ENCODE data around the gene HNRNPUL2. TPM values are rescaled to one million over a fixed set of nuclear protein-coding genes. Genes with fewer than 3 reads are reported as not detected.
A peak's percentile ranks its signal among the peaks of the same experiment; 100 is the strongest.

The HNRNPUL2 gene
- total and polyA plus RNA-seq, 10 of the 15 experiments (the other 5 are each of a cell fraction or from before 2014, with no cell fraction given), result 1.6 to 72.2 (median 14.9) TPM

DNA sequence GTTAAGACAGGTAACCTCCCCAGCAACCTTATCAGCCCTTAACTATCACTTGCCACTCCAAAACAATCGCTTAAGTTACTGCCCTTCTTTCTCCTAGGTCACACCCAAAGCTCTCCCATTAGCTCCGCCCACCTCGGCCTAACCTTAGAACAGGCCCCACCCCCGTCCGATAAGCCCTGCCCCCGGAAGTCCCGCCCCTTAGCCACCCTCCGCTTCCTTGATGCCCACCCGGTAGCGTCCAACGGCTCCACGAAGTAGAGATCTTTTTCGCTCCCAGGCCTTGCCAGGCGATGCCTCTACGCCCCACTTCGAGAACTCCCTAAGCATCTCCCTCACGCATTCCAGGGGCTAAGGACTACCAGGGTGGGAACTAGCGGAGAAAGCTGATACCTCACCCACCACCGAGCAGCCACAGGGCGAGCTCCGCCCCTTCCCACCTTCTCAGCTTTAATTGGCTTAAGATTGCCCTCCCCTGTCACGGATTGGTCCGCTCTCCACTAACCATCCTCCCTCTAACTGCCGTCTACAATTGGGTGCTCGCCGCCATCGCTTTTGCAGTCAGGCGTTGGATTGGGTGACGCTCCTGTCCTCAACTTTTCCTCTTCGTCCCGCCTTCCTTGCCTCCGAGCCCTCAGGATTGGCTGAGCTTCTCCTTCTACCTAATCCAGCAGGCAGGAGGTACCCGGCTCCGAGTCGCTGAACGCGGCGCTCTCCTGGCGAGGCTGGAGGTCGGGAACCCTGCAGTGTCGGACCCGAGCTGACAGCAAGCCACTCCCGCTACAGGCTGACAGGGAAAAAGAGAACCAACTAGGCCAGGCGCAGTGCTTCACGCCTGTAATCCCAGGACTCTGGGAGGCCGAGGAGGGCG lies 26.7 kb upstream of the HNRNPUL2 start, which contains the start of gene ZBTB3 (continued):
- TF ChIP-seq CBFB (IDR thresholded peaks at IDR 0.05; ENCODE audit: low read depth), result peak; percentile 51; the same call in 1 of the 2 replicates
- TF ChIP-seq, protein P1, sequence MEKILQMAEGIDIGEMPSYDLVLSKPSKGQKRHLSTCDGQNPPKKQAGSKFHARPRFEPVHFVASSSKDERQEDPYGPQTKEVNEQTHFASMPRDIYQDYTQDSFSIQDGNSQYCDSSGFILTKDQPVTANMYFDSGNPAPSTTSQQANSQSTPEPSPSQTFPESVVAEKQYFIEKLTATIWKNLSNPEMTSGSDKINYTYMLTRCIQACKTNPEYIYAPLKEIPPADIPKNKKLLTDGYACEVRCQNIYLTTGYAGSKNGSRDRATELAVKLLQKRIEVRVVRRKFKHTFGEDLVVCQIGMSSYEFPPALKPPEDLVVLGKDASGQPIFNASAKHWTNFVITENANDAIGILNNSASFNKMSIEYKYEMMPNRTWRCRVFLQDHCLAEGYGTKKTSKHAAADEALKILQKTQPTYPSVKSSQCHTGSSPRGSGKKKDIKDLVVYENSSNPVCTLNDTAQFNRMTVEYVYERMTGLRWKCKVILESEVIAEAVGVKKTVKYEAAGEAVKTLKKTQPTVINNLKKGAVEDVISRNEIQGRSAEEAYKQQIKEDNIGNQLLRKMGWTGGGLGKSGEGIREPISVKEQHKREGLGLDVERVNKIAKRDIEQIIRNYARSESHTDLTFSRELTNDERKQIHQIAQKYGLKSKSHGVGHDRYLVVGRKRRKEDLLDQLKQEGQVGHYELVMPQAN (conservative IDR thresholded peaks at IDR 0.05), result peak; percentile 42; the same call in 1 of the 2 replicates
- no peak for TF ChIP-seq NR2C2 (IDR thresholded peaks at IDR 0.05; ENCODE audit: borderline replicate concordance, control insufficient read depth, insufficient read length, low read depth)
- TF ChIP-seq PML (IDR thresholded peaks at IDR 0.05; ENCODE audit: low read length), result peak; percentile 98
- TF ChIP-seq CREM (IDR thresholded peaks at IDR 0.05; ENCODE audit: low read depth), result peak; percentile 39
- peak; percentile 90 for TF ChIP-seq NBN (IDR thresholded peaks at IDR 0.05)
- peak; percentile 78 for TF ChIP-seq NFYA (IDR thresholded peaks at IDR 0.05; ENCODE audit: borderline replicate concordance, low read depth, low read length)
- TF ChIP-seq RUNX3 (IDR thresholded peaks at IDR 0.05; ENCODE audit: low read length), result peak; percentile 37; the same call in 1 of the 2 replicates
- TF ChIP-seq GABPA (IDR thresholded peaks at IDR 0.05; ENCODE audit: low read depth), result peak; percentile 90
- TF ChIP-seq ZBED1 (IDR thresholded peaks at IDR 0.05; ENCODE audit: borderline replicate concordance), result no peak
- TF ChIP-seq SMARCA5 (IDR thresholded peaks at IDR 0.05), result 0 out of 2 replicates have a peak, but pooled peaks have one; percentile 7
- TF ChIP-seq RELA (IDR thresholded peaks at IDR 0.05; ENCODE audit: borderline replicate concordance, partially characterized antibody), result no peak
- TF ChIP-seq SIX5 (IDR thresholded peaks at IDR 0.05; ENCODE audit: low read depth, low read length, severe bottlenecking), result peak; percentile 8
- TF ChIP-seq FOXM1 (IDR thresholded peaks at IDR 0.05; ENCODE audit: low read depth, low read length), result no peak
- TF ChIP-seq, protein P2, sequence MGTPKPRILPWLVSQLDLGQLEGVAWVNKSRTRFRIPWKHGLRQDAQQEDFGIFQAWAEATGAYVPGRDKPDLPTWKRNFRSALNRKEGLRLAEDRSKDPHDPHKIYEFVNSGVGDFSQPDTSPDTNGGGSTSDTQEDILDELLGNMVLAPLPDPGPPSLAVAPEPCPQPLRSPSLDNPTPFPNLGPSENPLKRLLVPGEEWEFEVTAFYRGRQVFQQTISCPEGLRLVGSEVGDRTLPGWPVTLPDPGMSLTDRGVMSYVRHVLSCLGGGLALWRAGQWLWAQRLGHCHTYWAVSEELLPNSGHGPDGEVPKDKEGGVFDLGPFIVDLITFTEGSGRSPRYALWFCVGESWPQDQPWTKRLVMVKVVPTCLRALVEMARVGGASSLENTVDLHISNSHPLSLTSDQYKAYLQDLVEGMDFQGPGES (IDR thresholded peaks at IDR 0.05), result peak; percentile 95
- TF ChIP-seq, protein P3, sequence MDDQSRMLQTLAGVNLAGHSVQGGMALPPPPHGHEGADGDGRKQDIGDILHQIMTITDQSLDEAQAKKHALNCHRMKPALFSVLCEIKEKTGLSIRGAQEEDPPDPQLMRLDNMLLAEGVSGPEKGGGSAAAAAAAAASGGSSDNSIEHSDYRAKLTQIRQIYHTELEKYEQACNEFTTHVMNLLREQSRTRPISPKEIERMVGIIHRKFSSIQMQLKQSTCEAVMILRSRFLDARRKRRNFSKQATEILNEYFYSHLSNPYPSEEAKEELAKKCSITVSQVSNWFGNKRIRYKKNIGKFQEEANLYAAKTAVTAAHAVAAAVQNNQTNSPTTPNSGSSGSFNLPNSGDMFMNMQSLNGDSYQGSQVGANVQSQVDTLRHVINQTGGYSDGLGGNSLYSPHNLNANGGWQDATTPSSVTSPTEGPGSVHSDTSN (IDR thresholded peaks at IDR 0.05; ENCODE audit: insufficient replicate concordance, low read depth, low read length), result peak; percentile 95
- no peak for TF ChIP-seq KLF5 (IDR thresholded peaks at IDR 0.05; ENCODE audit: partially characterized antibody)
- peak; percentile 99 for TF ChIP-seq SP1 (IDR thresholded peaks at IDR 0.05; ENCODE audit: low read depth, low read length)
- peak; percentile 57 for TF ChIP-seq NR2F1 (conservative IDR thresholded peaks at IDR 0.05)
- peak; percentile 50; the same call in 1 of the 2 replicates for TF ChIP-seq IKZF1 (conservative IDR thresholded peaks at IDR 0.05)
- TF ChIP-seq, protein P4, sequence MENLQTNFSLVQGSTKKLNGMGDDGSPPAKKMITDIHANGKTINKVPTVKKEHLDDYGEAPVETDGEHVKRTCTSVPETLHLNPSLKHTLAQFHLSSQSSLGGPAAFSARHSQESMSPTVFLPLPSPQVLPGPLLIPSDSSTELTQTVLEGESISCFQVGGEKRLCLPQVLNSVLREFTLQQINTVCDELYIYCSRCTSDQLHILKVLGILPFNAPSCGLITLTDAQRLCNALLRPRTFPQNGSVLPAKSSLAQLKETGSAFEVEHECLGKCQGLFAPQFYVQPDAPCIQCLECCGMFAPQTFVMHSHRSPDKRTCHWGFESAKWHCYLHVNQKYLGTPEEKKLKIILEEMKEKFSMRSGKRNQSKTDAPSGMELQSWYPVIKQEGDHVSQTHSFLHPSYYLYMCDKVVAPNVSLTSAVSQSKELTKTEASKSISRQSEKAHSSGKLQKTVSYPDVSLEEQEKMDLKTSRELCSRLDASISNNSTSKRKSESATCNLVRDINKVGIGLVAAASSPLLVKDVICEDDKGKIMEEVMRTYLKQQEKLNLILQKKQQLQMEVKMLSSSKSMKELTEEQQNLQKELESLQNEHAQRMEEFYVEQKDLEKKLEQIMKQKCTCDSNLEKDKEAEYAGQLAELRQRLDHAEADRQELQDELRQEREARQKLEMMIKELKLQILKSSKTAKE (IDR thresholded peaks at IDR 0.05; ENCODE audit: low read depth, poor library complexity, severe bottlenecking), result peak; percentile 39
- TF ChIP-seq, protein P5, sequence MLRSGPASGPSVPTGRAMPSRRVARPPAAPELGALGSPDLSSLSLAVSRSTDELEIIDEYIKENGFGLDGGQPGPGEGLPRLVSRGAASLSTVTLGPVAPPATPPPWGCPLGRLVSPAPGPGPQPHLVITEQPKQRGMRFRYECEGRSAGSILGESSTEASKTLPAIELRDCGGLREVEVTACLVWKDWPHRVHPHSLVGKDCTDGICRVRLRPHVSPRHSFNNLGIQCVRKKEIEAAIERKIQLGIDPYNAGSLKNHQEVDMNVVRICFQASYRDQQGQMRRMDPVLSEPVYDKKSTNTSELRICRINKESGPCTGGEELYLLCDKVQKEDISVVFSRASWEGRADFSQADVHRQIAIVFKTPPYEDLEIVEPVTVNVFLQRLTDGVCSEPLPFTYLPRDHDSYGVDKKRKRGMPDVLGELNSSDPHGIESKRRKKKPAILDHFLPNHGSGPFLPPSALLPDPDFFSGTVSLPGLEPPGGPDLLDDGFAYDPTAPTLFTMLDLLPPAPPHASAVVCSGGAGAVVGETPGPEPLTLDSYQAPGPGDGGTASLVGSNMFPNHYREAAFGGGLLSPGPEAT (IDR thresholded peaks at IDR 0.05; ENCODE audit: low read depth), result peak; percentile 49; the same call in 1 of the 2 replicates

All from GM12878 (cell line).